Measurements from ENCODE around the gene TTC38.
A peak's percentile ranks its signal among the peaks of the same experiment; 100 is the strongest.

The TTC38 gene

GRCh38 chr22:46335201-46336118 lies 67.7 kb downstream of the TTC38 start, which contains the start of gene TRMU:
Gene TRMU, plus strand, starts transcription at chr22:46335714. Its CDS starts 51 bp downstream, at chr22:46335765.
- Histone ChIP-seq H3K9ac (ENCODE audit: low read depth, low read length, poor library complexity, severe bottlenecking) (peak within 1 kb of the TSS; percentile 90), H3K4me1 (ENCODE audit: insufficient read depth, low read length, poor library complexity, severe bottlenecking) (peaks cover 25% of the 10 kb centered on the region), H4K20me1 (ENCODE audit: insufficient read depth, low read length, poor library complexity, severe bottlenecking) (peaks cover 18% of the 10 kb centered on the region), H2AFZ (ENCODE audit: low read length) (peak within 1 kb of the TSS; percentile 94), H3K79me2 (ENCODE audit: insufficient read depth, low read length) (peaks cover 49% of the 10 kb centered on the region), H3K9me2 (replicated peaks; ENCODE audit: low read depth, low read length) (no peaks in the 10 kb centered on the region), H3K36me3 (ENCODE audit: insufficient read depth, low read length) (peaks cover 54% of the 10 kb centered on the region; the same call in 1 of the 2 replicates), H3F3A (ENCODE audit: low read depth) (peaks cover 4% of the 10 kb centered on the region), H3K27me3 (ENCODE audit: insufficient read depth, low read length, poor library complexity, severe bottlenecking) (peaks cover 4% of the 10 kb centered on the region), H3K4me3 (ENCODE audit: low read length, poor library complexity, severe bottlenecking) (peak within 1 kb of the TSS; percentile 92), H3K9me3 (ENCODE audit: insufficient read depth, low read depth, low read length) (no peaks in the 10 kb centered on the region), H3K4me2 (ENCODE audit: low read depth, low read length, poor library complexity, severe bottlenecking) (peak within 1 kb of the TSS; percentile 97)
- no peak for TF ChIP-seq CTCF (conservative IDR thresholded peaks at IDR 0.05; ENCODE audit: low read length)

GRCh38 chr22:46336119-46337078 lies 68.6 kb downstream of the TTC38 start:
- peak overlapping the region; percentile 97 for H3K4me2 ChIP-seq (ENCODE audit: low read depth, low read length, poor library complexity, severe bottlenecking)
- peaks cover 18% of the 10 kb centered on the region for H4K20me1 ChIP-seq (ENCODE audit: insufficient read depth, low read length, poor library complexity, severe bottlenecking)
- peaks cover 4% of the 10 kb centered on the region for H3K27me3 ChIP-seq (ENCODE audit: insufficient read depth, low read length, poor library complexity, severe bottlenecking)
- peaks cover 25% of the 10 kb centered on the region for H3K4me1 ChIP-seq (ENCODE audit: insufficient read depth, low read length, poor library complexity, severe bottlenecking)
- no peaks in the 10 kb centered on the region for H3K9me2 ChIP-seq (replicated peaks; ENCODE audit: low read depth, low read length)
- peak overlapping the region; percentile 90 for H3K9ac ChIP-seq (ENCODE audit: low read depth, low read length, poor library complexity, severe bottlenecking)
- H3K36me3 ChIP-seq (ENCODE audit: insufficient read depth, low read length), result peaks cover 52% of the 10 kb centered on the region; the same call in 1 of the 2 replicates
- H3K9me3 ChIP-seq (ENCODE audit: insufficient read depth, low read depth, low read length), result no peaks in the 10 kb centered on the region
- TF ChIP-seq CTCF (conservative IDR thresholded peaks at IDR 0.05; ENCODE audit: low read length) (no peak), EZH2phosphoT487 (IDR thresholded peaks at IDR 0.05; ENCODE audit: borderline replicate concordance) (no peak)
- peak overlapping the region; percentile 92 for H3K4me3 ChIP-seq (ENCODE audit: low read length, poor library complexity, severe bottlenecking)
- H3K79me2 ChIP-seq (ENCODE audit: insufficient read depth, low read length), result peaks cover 49% of the 10 kb centered on the region
- peaks cover 4% of the 10 kb centered on the region for H3F3A ChIP-seq (ENCODE audit: low read depth)
- H2AFZ ChIP-seq (ENCODE audit: low read length), result peak overlapping the region; percentile 94; the same call in 1 of the 2 replicates

GRCh38 chr22:46337870-46338269 lies 70.1 kb downstream of the TTC38 start:
- H3K4me1 ChIP-seq (ENCODE audit: insufficient read depth, low read length, poor library complexity, severe bottlenecking), result peaks cover 25% of the 10 kb centered on the region
- H3K4me2 ChIP-seq (ENCODE audit: low read depth, low read length, poor library complexity, severe bottlenecking), result peak overlapping the region; percentile 97
- peaks cover 44% of the 10 kb centered on the region; the same call in 1 of the 2 replicates for H3K36me3 ChIP-seq (ENCODE audit: insufficient read depth, low read length)
- peak overlapping the region; percentile 90 for H3K9ac ChIP-seq (ENCODE audit: low read depth, low read length, poor library complexity, severe bottlenecking)
- no peak overlapping the region for H2AFZ ChIP-seq (ENCODE audit: low read length)
- no peaks in the 10 kb centered on the region for H3K9me2 ChIP-seq (replicated peaks; ENCODE audit: low read depth, low read length)
- no peak for TF ChIP-seq CTCF (conservative IDR thresholded peaks at IDR 0.05; ENCODE audit: low read length)
- TF ChIP-seq EZH2phosphoT487 (IDR thresholded peaks at IDR 0.05; ENCODE audit: borderline replicate concordance), result no peak
- H3K4me3 ChIP-seq (ENCODE audit: low read length, poor library complexity, severe bottlenecking), result peak overlapping the region; percentile 92
- H4K20me1 ChIP-seq (ENCODE audit: insufficient read depth, low read length, poor library complexity, severe bottlenecking), result peaks cover 18% of the 10 kb centered on the region
- peaks cover 58% of the 10 kb centered on the region for H3K79me2 ChIP-seq (ENCODE audit: insufficient read depth, low read length)
- H3K9me3 ChIP-seq (ENCODE audit: insufficient read depth, low read depth, low read length), result no peaks in the 10 kb centered on the region
- H3F3A ChIP-seq (ENCODE audit: low read depth), result peaks cover 4% of the 10 kb centered on the region
- peaks cover 4% of the 10 kb centered on the region for H3K27me3 ChIP-seq (ENCODE audit: insufficient read depth, low read length, poor library complexity, severe bottlenecking)
